Stimulated activated naive CD8-positive, alpha-beta T cell treated with anti-CD3 and anti-CD28 coated beads, Interleukin-15, amount 100 ng/mL, for 72 hours (primary cell): ENCODE data around the gene GNA12.

Experiments
- ATAC-seq: fragments of 150-1000 bp; cut with Tn5 transposase; 2 replicates; pipeline ENCODE4 v1.10.0; 2021; ENCODE audit warnings: mild to moderate bottlenecking, moderate library complexity
- DNase-seq, 2 donors: peaks; one replicate each; pipeline ENCODE4 v3.0.0; 2021 to 2022
- H3K27ac Mint-ChIP-seq, 2 donors: one replicate each; pipeline ENCODE4 v1.8.0; 2022; ENCODE audit warnings: mild to moderate bottlenecking in 2 of 2, mixed read lengths in 2 of 2, moderate library complexity in 2 of 2
- H3K27me3 Mint-ChIP-seq: one replicate; pipeline ENCODE4 v1.8.0; 2022; ENCODE audit warnings: mixed read lengths
- H3K4me1 Mint-ChIP-seq: one replicate; pipeline ENCODE4 v1.8.0; 2022; ENCODE audit warnings: mild to moderate bottlenecking, mixed read lengths
- H3K4me3 Mint-ChIP-seq, 2 donors: one replicate each; pipeline ENCODE4 v1.8.0; 2022; ENCODE audit warnings: mild to moderate bottlenecking in 2 of 2, mixed read lengths in 2 of 2, moderate library complexity in 1 of 2
- H3K9me3 Mint-ChIP-seq, 2 donors: one replicate each; pipeline ENCODE4 v1.8.0; 2022; ENCODE audit warnings: mixed read lengths in 2 of 2

Gene GNA12

DNA sequence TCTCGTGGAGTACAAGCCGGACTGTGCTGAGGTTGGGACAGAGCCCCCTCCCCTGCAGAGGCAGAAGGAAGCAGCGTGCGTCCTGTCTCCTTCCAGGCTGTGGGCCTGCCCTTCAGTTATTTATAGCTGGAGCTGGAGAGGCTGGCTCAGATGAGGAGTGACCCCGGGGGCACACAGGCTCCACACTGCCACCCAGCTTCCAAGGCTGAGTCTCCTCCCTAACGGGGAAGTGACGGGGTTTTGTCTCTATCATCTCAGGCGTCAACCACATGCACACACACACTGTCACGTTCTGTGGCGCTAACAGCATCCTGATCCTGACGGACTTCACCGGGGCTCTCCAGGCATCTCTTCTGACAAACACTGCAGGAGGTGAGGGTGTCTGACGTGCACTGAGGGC lies 130.7 kb downstream of the GNA12 start:
- peaks cover 88% of the 10 kb centered on the region for H3K4me1 Mint-ChIP-seq
- no peaks in the 10 kb centered on the region for H3K9me3 Mint-ChIP-seq
- ATAC-seq (no peak), DNase-seq (no peak)
- peak overlapping the region in 1 of 2 donors; percentile 76 for H3K27ac Mint-ChIP-seq
- H3K27me3 Mint-ChIP-seq: peaks cover 99% of the 10 kb centered on the region
- H3K4me3 Mint-ChIP-seq: no peak overlapping the region

- H3K4me1 Mint-ChIP-seq: peaks cover 76% of the 10 kb centered on the region
- peaks cover 99% of the 10 kb centered on the region for H3K27me3 Mint-ChIP-seq
- H3K4me3 Mint-ChIP-seq: no peak overlapping the region
- no peak for DNase-seq
- no peak for ATAC-seq
- H3K9me3 Mint-ChIP-seq: no peaks in the 10 kb centered on the region
- H3K27ac Mint-ChIP-seq: no peak overlapping the region
These were observed 132.0 kb downstream of the GNA12 start for GRCh38 chr7:2711895-2712675.

DNA sequence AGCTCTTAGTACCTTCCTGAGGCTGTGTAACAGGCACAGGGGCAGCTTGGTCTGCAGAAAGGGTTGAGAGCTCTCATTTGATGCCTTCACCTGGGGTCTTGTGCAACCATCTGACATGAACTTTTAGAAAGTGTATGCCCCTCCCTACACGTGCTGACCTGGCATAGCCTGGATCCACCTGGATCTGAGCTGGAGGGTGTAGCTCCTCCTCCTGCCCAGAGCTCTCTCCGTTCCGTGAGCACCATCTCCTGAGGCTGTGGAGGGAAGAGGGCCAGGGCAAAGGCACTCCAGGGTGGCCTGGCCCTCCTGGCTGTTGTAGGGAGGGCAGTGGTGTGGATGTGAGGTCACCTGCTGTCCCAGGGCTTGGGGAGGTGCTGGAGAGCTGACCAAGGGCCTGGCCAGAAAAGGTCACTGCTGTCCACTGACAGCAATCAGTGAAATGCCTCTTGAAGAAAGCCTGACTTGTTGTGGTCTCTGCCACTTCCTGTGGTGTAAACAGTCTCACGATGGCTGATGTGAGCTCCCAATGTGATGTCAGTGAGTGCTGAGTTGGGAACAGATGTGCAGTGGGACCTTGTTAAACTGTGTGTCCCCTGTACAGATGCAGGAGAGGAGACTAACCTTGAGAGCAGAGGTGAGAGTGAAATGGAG lies 133.1 kb downstream of the GNA12 start:
- DNase-seq (peak in 1 of 2 donors; percentile 57), ATAC-seq (peak; percentile 70)
- peaks cover 65% of the 10 kb centered on the region for H3K4me1 Mint-ChIP-seq
- no peaks in the 10 kb centered on the region for H3K9me3 Mint-ChIP-seq
- H3K27ac Mint-ChIP-seq: peak overlapping the region in 1 of 2 donors; percentile 94
- H3K4me3 Mint-ChIP-seq: peak overlapping the region; percentile 58 to 85
- H3K27me3 Mint-ChIP-seq: peaks cover 99% of the 10 kb centered on the region

DNA sequence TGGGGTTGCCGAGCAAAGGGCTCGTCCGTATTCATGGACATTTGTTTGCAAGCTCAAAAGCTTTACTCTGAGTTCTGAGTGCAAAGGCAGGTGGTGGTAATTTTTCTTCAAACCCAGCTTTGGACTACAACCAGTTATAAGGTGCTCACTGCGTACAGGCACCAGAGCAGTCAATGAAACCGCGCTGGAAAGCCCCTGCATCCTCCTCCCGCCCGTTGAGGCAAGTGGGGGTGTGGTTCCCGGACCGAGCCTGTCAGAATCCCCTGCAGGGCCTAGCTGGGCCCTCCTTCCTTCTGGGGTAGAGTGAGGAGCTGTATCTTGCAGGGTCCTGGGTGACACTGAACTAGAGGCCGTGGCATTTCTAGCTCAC lies 133.8 kb downstream of the GNA12 start:
- DNase-seq: no peak
- peak overlapping the region in 1 of 2 donors; percentile 69 for H3K27ac Mint-ChIP-seq
- H3K4me3 Mint-ChIP-seq: peak overlapping the region; percentile 72 to 85
- H3K9me3 Mint-ChIP-seq: no peaks in the 10 kb centered on the region
- H3K27me3 Mint-ChIP-seq: peaks cover 99% of the 10 kb centered on the region
- ATAC-seq: no peak
- H3K4me1 Mint-ChIP-seq: peaks cover 58% of the 10 kb centered on the region

GRCh38 chr7:2709553-2710285 lies 134.4 kb downstream of the GNA12 start:
- peaks cover 96% of the 10 kb centered on the region for H3K27me3 Mint-ChIP-seq
- DNase-seq (peak; percentile 83 to 86), ATAC-seq (peak; percentile 90)
- H3K4me3 Mint-ChIP-seq: peak overlapping the region; percentile 72 to 85
- peaks cover 52% of the 10 kb centered on the region for H3K4me1 Mint-ChIP-seq
- H3K9me3 Mint-ChIP-seq: no peaks in the 10 kb centered on the region
- peak overlapping the region; percentile 67 to 69 for H3K27ac Mint-ChIP-seq

DNA sequence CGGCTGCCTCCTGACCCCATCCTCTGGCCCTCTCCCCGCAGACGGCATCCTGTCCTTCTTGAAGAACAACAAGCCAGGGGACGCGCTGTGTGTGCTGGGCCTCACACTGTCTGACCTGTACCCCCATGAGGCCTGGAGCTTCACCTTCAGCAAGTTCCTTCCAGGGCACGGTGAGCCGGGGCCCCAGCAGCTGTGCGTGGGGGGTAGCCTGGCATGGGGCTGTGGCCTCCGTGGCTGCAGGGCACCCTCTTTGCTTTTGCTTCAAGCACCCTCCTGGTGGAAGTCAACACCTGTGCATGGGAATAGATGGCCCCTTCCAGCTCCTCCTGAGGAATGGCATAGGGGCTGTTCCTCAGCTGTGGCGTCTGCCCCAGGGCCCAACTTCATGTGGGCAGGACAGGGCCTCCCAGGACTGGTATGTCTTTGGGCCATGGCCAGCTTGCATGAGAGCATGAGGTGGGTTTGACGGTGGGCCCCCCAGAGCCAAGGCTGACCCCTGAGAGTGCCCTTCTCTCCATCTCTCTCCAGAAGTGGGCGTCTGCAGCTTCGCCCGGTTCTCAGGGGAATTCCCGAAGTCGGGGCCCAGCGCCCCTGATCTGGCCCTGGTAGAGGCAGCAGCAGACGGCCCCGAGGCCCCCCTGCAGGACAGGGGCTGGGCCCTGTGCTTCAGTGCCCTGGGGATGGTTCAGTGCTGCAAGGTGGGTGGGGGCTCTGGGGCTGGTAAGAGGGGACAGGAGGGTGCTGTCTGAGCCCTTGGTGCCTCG lies 135.4 kb downstream of the GNA12 start:
- no peak for ATAC-seq

DNA sequence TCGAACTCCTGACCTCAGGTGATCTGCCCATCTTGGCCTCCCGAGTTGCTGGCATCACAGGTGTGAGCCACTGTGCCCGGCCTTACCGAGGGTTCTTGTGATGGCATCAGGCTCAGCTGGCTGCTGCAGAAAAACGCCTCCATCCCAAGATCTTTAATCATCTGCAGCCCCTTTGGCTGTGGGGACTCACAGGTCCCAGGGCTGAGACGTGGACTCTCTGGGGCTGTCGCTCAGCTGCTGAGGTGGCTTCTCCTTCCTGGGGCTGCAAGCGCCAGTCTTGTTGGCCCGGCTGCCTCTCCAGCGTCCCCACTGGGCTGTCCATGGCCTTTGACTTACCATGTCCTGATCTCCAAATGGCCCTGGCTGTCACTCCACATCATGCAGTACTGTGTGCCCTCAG lies 136.1 kb downstream of the GNA12 start:
- Mint-ChIP-seq H3K4me1 (peaks cover 38% of the 10 kb centered on the region), H3K27me3 (peaks cover 89% of the 10 kb centered on the region), H3K27ac (no peak overlapping the region), H3K9me3 (no peaks in the 10 kb centered on the region), H3K4me3 (no peak overlapping the region)
- DNase-seq (no peak), ATAC-seq (no peak)

More for the DNA sequence above, 135.4 kb downstream of the GNA12 start:
- DNase-seq: no peak
- Mint-ChIP-seq H3K9me3 (no peaks in the 10 kb centered on the region), H3K4me1 (peaks cover 43% of the 10 kb centered on the region), H3K27me3 (peaks cover 89% of the 10 kb centered on the region), H3K27ac (peak overlapping the region in 1 of 2 donors; percentile 42), H3K4me3 (no peak overlapping the region)

GRCh38 chr7:2707481-2707880 lies 136.6 kb downstream of the GNA12 start:
- ATAC-seq: no peak
- Mint-ChIP-seq H3K4me3 (no peak overlapping the region), H3K9me3 (no peaks in the 10 kb centered on the region), H3K27me3 (peaks cover 89% of the 10 kb centered on the region), H3K4me1 (peaks cover 37% of the 10 kb centered on the region), H3K27ac (no peak overlapping the region)
- DNase-seq: no peak

DNA sequence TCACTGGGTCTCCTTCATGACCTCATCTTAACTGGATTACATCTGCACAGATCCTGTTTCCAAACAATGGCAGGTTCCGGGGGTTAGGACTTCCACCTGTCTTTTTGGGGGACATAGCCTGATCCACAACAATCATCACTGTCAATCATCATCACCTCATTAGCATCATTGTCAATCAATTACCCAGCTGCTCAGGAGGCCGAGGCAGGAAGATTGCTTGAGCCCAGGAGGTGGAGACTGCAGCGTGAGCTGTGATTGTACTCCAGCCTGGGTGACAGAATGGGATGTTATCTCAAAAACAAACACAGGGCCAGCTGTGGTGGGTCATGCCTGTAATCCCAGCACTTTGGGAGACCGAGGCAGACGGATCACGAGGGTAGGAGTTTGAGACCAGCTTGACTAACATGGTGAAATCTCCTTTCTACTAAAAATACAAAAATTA lies 137.4 kb downstream of the GNA12 start:
- Mint-ChIP-seq H3K27ac (no peak overlapping the region), H3K27me3 (peaks cover 89% of the 10 kb centered on the region), H3K4me1 (peaks cover 29% of the 10 kb centered on the region), H3K9me3 (no peaks in the 10 kb centered on the region), H3K4me3 (no peak overlapping the region)
- DNase-seq: no peak
- no peak for ATAC-seq

- ATAC-seq: no peak
These were observed 138.6 kb downstream of the GNA12 start for GRCh38 chr7:2705371-2706096.

DNA sequence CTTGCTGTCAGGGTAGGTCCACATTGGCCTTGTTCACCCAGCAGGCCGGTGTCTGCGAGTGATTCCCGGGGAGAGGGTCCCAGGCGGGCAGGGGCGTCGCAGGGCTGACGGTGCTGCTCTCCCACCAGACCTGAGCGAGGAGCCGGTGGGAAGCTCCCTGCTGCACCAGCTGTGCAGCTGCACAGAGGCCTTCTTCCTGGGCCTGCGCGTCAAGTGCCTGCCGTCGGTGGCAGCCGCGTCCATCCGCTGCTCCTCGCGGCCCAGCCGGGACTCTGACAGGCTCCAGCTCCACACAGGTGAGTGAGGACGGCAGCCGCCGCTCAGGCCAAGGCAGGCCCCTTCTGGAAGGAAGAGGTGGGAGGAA lies 141.5 kb downstream of the GNA12 start:
- Mint-ChIP-seq H3K4me3 (no peak overlapping the region), H3K27ac (no peak overlapping the region)

More at GRCh38 chr7:2705371-2706096, 138.6 kb downstream of the GNA12 start:
- Mint-ChIP-seq H3K4me3 (no peak overlapping the region), H3K9me3 (no peaks in the 10 kb centered on the region), H3K4me1 (peaks cover 22% of the 10 kb centered on the region), H3K27ac (no peak overlapping the region), H3K27me3 (peaks cover 90% of the 10 kb centered on the region)
- no peak for DNase-seq

GRCh38 chr7:2701832-2702593 lies 142.1 kb downstream of the GNA12 start:
- Mint-ChIP-seq H3K4me3 (no peak overlapping the region), H3K9me3 (no peaks in the 10 kb centered on the region), H3K27ac (peak overlapping the region in 1 of 2 donors; percentile 44), H3K27me3 (peaks cover 84% of the 10 kb centered on the region), H3K4me1 (peaks cover 30% of the 10 kb centered on the region)
- no peak for DNase-seq
- ATAC-seq: no peak

More for the DNA sequence above, 141.5 kb downstream of the GNA12 start:
- no peak for DNase-seq
- no peak for ATAC-seq
- Mint-ChIP-seq H3K27me3 (peaks cover 84% of the 10 kb centered on the region), H3K4me1 (peaks cover 30% of the 10 kb centered on the region), H3K9me3 (no peaks in the 10 kb centered on the region)

GRCh38 chr7:2701424-2701823 lies 142.7 kb downstream of the GNA12 start:
- ATAC-seq (no peak), DNase-seq (no peak)
- H3K4me1 Mint-ChIP-seq: peaks cover 30% of the 10 kb centered on the region
- H3K27ac Mint-ChIP-seq: peak overlapping the region in 1 of 2 donors; percentile 44
- no peaks in the 10 kb centered on the region for H3K9me3 Mint-ChIP-seq
- H3K27me3 Mint-ChIP-seq: peaks cover 84% of the 10 kb centered on the region
- no peak overlapping the region for H3K4me3 Mint-ChIP-seq
